Amygdala (tissue), 56 donors: ENCODE measurements around the gene CRLF3.
"Not testable (repeated sequence)": the region's sequence is repeated elsewhere in the genome, so short reads cannot be mapped to it uniquely, and the experiment has no call there.

Experiments
- DNase-seq, 56 donors: peaks; one replicate each; lab custom pipeline; 2025; lab: John Stamatoyannopoulos, UW

Gene CRLF3

DNA sequence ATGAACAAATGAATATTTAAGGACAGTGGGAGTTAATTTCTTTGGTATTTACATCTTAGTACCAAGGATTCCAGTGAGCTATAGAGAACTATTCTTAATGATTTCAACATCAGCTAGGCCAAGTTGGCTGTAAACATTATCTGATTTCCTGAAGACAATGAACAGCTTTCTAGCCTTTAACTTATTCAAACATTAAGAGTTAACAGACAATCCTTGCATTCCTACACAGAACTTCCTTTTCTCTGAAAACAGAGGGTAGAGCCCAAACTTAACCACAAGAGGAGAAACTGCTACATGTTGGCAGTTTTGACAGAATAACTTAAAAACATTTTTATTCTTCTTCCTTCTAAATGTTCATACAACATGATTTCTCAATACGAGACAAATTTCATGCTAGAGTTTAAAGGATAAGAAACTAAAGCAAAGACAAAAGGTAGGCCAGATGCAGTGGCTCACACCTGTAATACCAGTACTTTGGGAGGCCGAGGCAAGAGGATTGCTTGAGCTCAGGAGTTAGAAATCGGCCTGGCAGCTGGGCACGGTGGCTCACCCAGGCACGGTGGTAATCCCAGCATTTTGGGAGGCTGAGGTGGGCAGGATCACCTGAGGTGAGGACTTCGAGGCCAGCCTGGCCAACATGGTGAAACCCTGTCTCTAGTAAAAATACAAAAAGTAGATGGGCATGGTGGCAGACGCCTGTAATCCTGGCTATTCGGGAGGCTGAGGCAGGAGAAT, 4.4 kb downstream of the CRLF3 start:
- DNase-seq, result no peak

DNA sequence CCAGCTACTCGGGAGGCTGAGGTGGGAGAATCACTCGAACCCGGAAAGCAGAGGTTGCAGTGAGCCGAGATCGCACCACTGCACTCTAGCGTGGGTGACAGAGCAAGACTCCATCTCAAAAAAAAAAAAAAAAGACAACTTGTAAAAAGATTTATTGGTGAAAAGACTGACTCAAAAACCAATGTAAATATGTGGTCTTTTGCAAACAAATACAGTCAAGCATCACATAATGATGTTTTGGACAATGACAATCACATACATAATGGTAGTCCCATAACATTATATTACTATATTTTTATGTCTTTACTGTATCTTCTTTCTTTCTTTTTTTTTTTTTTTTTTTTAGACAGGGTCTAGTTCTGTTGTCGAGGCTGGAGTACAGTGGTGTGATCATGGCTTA, 8.3 kb downstream of the CRLF3 start:
- DNase-seq, result no peak

DNA sequence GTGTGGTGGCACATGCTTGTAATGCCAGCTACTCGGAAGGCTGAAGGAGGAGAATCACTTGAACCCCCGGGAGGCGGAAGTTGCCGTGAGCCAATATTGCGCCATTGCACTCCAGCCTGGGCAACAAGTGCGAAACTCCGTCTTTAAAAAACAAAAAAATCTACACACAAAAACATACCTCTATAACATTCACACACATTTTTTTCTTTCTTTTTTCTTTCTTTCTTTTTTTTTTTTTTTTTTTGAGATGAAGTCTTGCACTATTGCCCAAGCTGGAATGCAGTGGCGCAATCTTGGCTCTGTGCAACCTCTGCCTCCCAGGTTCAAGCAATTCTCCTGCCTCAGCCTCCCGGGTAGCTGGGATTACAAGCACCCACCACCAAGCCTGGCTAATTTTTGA, 9.6 kb downstream of the CRLF3 start:
- not testable (repeated sequence) for DNase-seq

DNA sequence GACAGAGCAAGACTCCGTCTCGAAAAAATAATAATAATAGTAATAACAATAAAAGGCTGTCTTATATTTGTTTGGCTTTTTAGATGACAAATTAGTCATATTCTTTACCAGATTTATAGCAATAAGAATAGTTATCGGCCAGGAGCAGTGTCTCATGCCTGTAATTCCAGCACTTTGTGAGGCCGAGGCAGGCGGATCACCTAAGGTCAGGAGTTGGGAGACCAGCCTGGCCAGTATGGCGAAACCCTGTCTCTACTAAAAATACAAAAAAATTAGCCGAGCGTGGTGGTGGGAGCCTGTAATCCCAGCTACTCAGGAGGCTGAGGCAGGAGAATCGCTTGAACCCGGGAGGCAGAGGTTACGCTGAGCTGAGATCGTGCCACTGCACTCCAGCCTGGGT, 10.3 kb downstream of the CRLF3 start:
- DNase-seq, result not testable (repeated sequence)

DNA sequence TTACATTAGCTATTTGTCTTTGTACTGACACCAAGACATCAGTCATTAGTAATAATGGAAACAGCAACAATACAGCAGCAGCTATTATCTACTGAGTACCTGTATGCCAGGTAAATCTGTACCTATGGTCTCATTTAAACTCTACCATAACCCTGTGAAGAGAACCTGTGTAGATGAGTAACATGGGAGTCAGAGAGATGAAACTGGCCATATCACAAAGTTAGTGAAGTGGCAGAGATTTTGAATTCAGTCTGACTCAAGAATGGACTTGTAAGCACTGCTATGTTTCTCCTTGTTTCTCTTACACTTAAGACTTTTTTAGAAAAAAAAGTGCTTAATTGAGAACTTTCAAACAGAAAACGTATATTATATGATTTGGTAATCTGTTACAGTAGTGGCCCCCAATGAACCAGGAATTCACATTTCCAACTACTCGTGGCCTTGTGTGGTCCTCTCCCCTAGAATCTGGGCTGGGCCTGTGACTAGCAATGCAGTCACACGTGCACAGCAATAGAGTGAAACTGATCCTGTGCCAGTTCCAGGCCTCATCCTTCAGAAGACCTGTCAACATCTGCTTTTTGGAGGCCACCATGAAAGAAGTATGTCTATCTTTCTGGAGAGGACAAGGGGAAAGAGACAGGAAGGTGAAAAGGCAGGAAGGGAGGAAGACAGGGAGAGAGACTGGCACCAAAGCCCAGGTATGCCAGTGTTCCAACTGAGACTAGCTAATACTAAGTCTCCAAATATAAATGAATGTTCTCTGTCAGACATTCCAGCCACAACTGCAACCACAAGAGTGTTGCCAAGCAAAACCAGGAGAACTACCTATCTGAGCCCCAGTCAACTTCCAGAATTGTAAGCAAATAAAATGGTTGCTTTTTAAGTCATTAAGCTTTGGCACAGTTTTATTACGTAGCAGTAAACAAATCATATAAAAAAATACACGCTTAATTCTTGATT, 12.0 kb downstream of the CRLF3 start:
- DNase-seq, result no peak

DNA sequence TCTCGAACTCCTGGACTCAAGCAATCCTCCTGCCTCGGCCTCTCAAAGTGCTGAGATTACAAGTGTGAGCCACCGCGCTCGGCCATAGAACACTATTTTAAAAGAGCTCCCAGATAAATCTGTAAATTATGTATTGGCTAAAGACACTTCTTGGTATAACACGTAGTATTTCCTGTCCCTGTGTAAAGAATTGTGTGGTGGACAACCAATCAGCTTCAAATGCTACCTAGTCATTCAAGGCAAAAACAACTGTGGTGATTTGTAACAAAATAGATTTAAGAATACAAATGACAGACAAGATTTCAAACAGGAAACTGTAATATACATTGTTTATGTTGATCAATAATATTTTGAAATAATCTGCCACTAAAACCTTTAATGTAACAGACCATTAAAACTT, 14.6 kb downstream of the CRLF3 start:
- DNase-seq, result no peak

DNA sequence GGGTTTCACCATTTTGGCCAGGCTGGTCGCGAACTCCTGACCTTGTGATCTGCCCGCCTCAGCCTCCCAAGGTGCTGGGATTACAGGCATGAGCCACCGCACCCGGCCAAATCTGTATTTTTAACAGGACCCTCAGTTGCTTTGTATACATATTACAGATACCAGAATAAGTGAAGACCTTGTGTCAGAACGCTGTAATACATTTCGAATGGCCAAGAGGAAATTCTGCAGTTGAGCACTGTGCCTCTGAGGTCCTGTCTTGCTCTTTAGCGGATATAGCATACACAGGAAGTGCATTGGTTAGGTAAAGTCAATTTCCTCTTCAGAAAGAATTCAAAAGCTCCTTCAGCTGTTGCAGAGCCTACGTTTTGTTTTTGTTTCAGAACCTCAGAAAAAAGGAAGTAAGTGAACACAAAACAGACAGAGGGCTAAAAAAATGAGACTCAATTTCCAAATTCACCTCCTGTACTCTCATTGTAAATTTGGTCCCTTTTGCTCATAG, 15.7 kb downstream of the CRLF3 start:
- no peak for DNase-seq

DNA sequence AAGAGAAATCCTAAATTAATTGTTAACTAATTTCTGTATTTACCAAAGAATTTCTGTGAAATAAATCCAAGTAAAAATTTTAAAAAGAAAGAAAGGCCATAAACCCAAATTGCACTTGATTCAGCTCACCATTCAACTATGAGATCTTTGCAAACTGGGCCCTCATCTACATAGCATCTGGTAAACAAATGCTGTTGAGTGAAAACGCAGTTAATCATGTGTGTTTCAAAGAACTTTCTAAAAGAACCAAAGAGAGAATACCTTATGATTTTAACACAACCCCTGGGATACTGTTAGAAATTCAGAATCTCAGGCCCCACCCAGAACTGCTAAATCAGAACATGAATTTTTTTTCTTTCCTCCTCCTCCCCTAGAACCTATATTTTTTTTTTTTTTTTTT, 16.6 kb downstream of the CRLF3 start:
- no peak for DNase-seq

DNA sequence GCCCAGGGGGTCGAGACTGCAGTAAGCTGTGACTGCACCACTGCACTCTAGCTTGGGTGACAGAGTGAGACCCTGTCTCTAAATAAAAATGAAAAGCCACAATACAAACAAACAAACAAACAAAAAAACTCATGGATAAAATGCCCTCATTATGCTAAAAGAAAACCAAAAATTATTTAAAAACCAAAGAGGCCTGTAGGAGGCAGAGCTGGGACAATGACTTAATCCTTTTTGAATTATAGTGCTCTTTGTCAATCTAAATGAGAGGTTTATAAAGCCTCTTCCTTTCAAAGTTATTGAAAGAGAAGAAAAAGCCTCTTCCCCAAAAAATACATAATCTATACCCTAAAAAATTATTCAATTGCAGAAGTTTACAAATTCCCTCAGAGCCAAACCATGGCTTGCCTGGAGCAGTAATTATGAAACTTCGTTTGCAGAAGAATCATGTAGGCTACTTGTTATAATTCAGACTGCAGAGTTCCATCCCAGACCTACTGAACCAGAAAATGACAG, 18.5 kb downstream of the CRLF3 start:
- no peak for DNase-seq

DNA sequence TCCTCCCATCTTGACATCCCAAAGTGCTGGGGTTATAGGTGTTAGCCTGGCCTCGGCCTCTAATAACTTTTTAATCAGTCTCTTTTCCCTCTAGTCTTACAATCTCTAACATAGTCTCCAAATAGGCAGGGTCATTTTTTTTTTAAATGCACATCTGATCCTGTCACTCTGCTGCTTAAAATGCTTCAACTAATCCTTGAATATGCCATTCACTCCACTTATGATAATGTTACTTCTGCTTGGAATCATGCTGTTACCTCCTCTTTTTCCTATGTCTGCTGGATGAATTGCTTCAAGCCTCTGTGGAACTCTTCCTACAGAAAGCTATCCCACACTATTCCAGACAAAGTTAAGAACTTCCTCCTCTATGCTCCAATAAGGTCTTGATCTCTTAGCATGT, 22.8 kb downstream of the CRLF3 start:
- DNase-seq, result no peak

DNA sequence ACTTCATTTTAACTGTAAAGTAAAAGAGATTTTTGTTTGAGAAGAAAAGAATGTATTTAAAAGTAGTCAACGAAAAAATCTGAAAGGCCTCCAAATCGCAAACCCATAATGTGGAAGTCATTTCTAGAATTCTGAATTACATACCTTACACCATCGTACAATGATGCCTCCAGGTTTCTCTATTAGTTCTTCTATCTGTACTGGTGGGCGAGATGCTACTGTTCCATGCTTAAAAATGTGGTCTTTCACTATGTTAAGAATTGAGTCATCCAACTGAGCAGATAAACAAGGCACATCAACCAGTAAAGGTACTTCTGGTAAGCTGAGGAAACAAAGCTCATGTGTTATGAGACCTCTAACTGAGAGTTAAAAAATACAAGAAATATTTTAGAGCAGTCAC, 28.5 kb downstream of the CRLF3 start:
- no peak for DNase-seq

DNA sequence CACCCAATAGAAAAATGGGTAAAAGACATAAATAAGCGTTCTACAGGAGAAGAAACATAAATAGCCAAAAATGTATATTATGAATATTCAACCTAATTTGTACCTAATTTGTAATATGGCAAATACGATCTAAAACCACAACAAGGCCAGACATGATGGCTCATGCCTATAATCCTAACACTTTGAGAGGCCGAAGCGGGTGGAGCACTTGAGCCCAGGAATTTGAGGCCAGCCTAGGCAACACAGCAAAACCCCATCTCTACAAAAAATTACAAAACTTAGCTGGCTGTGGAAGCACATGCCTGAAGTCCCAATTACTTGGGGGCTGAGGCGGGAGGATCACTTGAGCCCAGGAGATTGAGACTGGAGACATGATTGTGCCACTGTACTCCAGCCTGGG, 30.1 kb downstream of the CRLF3 start:
- DNase-seq, result no peak

DNA sequence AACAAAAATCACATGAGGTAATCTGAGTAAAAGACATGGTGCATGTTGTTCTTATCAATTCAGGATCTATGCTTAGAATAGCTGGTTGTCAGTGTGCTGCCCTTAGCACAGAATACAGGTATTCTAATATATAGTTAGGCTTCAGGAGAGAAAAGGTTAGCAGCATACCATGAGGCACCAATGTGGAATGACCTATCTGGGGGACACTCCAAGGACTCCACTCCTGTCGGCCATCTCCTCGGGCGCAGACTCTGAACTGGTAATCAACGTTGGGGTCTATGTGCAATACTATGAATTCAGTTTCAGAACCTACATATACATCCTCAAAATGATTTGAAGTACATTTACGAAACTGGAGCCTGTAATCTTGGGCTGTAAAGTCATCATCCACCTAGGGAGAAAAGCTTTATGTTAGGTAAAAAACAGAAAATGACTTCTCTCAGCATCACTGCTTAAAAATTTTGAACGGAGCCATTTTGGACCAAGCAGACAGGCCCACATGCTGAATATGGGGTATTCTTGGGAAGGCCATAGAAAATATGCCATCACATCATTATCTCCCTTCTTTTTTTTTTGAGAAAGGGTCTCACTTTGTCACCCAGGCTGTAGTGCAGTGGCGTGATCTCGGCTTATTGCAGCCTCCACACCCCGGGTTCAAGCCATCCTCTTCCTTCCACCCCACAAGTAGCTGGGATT, 31.1 kb downstream of the CRLF3 start:
- no peak for DNase-seq

DNA sequence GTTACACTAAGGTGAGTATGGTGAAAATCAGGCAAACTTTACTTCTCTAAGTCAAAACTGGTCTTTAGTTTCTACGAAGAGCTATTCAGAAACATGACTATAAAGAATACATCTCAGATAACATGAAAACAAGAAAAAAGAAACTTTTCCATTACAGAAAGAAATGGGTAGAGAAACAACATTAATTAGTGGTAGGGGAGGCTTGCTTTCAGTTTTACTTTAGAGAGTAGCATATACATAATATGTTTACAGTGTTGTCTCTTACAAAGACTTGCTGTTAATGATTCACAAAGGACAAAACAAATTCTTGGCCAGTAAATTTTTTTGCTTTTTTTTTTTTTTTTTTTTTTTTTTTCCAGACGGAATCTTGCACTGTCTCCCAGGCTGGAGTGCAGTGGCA, 34.2 kb downstream of the CRLF3 start:
- DNase-seq, result no peak

DNA sequence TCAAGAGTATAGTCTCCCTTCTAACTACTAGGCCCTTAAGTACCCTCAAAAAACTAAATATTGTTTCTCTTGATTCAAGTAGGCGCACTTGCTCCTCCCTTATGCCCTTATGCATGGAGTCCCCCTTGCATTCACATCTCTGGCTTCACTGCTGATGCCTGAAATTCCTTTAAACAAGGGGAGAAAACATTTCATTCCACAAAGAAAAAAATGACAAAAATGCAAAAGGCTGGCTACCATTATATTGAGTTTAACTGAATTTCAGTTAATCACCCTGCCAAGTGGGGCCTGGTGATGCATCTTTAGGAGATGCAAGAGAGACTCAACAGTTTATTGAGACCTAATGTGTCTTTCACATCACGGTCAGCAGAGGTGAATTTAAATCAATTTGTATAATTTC, 35.6 kb downstream of the CRLF3 start:
- no peak for DNase-seq

DNA sequence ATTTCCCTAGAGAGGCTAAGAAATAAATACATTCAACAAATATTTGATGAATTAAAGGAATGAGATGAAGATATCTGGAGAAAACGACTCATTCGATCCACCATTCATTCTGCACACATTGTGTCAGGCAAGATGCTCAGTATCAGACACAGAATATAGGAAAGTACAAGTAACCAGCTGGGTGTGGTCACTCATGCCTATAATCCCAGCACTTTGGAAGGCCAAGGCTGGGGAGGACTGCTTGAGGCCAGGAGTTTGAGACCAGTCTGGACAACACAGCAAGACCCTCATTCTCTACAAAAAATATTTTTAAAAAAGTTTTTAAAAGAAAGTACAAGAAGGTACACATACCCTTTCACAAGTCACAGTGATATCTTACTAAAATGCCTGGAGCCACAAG, 42.3 kb downstream of the CRLF3 start:
- DNase-seq, result no peak

DNA sequence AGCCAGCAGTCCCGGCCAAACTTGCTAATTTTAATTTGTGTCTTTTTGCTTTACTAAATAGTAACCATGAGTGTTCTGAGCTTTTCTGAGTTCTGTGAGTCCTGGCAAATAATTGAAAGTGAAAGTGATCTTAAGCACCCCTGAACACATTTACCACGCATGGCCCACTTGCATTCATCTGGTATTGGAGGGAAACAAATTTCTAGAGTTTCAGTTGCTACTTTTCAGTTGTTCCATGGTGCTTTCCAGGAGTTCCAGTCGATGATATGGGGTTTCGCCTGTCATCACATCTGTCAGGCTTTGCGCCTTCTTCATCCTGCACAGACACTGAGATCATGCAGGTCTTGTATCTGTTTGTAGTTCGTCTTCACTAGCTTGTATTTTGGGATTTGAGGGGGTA, 44.1 kb downstream of the CRLF3 start:
- no peak for DNase-seq

DNA sequence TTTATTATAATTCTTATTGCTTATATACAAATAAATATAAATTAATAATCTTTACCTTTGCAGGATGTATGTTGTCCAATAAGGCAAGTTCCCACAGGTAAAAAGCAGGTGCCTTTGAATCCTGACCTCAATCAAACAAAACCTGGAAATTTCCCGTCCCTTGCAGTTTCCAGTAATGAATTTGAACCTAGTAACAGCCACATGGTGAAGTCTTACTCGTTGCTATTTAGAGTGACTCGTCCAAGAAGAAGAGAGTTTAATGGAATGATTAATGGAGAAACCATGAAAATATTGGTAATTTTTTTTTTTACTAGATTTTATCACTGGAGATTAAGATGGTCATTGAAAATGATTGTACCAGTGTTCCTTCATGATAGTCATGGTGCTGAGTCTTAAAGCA, 55.7 kb downstream of the CRLF3 start:
- DNase-seq, result not testable (repeated sequence)

DNA sequence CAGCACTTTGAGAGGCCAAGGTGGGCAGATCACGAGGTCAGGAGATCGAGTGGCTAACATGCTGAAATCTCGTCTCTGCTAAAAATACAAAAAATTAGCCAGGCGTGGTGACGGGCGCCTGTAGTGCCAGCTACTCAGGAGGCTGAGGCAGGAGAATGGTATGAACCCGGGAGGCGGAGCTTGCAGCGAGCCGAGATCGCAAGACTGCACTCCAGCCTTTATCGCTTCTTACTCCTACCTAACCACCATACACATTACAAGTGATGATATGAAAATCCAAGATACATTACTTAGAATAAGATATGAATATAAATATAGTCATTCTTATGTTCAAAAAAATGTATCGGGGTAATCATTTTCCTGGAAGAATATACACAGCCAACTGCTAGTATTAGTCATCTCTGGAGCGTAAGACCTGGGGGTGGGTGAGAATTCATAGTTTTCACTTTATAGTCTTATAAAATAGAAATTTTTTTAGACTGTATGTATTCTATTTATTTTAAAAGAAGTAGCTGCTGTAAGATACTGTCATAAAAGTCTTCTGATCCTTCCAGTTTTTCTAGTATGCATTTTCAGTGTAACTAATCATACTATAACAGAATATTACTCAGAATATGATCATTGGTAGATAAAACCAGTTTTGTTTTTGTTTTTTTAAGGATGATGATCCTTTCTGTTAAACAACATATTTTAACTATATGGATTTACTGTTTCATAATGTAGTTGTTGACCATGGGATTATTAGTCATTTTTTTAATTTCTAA, 56.7 kb downstream of the CRLF3 start:
- peak in 1 of 56 donors; percentile 2 for DNase-seq

DNA sequence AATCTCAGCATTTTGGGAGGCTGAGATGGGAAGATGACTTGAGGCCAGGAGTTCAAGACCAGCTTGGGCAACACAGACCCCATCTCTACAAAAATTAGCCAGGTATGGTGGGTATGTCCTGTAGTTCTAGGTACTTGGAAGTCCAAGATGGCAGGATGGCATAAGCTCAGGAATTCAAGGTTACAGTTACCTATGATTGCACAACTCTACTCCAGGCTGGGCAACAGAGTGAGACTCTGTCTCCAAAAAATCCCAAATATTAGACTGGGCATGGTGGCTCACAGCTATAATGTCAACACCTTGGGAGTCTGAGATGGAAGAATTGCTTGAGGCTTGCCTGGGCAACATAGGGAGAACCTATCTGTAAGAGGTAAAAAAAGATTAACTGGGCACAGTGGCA, 63.4 kb downstream of the CRLF3 start:
- DNase-seq, result no peak
